Right ventricle myocardium inferior (tissue), 1 donor: ENCODE results near the gene SPATA9. TPM values are rescaled to one million over a fixed set of nuclear protein-coding genes. Genes with fewer than 3 reads are reported as not detected.
A peak's percentile ranks its signal among the peaks of the same experiment; 100 is the strongest.

Source experiments
- ATAC-seq: fragments of 200-7000 bp; cut with Tn5 transposase; one replicate; pipeline ENCODE4 v1.9.1; 2020; ENCODE audit warnings: mild to moderate bottlenecking, moderate library complexity
- DNase-seq: peaks from one replicate; pipeline ENCODE4 v3.0.0; 2021; ENCODE audit errors: missing footprints
- intact Hi-C: fragments of 100-400 bp; cut with DNase I; formaldehyde crosslinking; loops from one replicate; pipeline ENCODE4 v1.11.0; 2022
- total RNA-seq: library from RNA; stranded (reverse); fragmentation: NEBNext Ultra II Directional; extraction: Animal tissue kit (Norgen Biotek cat#: 25700); gene quantifications from one replicate; pipeline ENCODE4 v1.2.1, GENCODE V29; 2021
- donor health status: DM: no; HTN: yes; CAD: no; lungs with severe emphysema.

SPATA9 gene
- total RNA-seq, 1 donor from 2014 or later: not detected

DNA sequence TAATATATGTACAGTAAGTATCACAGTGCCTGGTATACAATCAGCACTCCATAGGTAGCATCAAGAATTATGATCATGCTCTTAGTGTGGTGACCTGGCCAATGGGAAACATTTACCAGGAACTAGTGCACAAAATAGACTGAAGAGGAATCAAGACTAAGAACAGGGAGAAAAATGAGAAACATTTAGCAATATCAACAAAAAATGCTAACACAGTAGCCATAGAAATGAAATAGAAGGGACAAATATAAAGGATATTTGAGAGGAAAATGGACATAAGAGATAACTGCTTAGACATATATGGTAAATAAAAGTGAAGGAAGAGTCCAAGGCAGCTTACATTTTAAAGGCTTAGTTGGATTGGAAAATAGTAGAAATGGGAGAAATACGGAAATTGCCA is 16.5 kb upstream of the SPATA9 start:
- no peak for ATAC-seq

GRCh38 chr5:95697781-95698681 is 15.2 kb upstream of the SPATA9 start:
- ATAC-seq (no peak), DNase-seq (no peak)
- intact Hi-C loops: no loop called here

More for the DNA sequence above, 16.5 kb upstream of the SPATA9 start:
- no peak for DNase-seq
- intact Hi-C loops: no loop called here

DNA sequence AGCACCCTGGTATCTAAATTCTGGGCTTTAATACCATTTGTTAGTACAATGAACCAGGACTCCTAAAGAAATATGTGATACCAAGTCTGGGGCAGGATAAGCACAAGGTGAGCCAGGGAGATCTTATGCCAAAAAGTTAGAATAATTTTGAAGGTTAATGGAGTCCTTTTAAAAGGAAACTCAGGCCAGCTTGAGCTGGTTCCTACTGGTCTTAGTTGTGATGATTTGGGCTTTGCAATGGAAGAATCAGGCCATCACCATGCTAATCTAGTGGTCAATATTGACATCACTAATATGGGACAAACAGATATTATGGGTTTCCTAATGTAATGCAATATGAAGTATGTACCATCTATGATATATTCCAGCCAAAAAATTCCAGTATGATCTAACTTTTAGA is 7.5 kb upstream of the SPATA9 start:
- ATAC-seq (no peak), DNase-seq (no peak)
- intact Hi-C loops: no loop called here

- ATAC-seq (no peak), DNase-seq (no peak)
- intact Hi-C loops: no loop called here
Measured at GRCh38 chr5:95689680-95690079, 6.9 kb upstream of the SPATA9 start.

GRCh38 chr5:95686651-95687050 is 3.9 kb upstream of the SPATA9 start:
- DNase-seq (no peak), ATAC-seq (no peak)
- intact Hi-C loops: no loop called here

DNA sequence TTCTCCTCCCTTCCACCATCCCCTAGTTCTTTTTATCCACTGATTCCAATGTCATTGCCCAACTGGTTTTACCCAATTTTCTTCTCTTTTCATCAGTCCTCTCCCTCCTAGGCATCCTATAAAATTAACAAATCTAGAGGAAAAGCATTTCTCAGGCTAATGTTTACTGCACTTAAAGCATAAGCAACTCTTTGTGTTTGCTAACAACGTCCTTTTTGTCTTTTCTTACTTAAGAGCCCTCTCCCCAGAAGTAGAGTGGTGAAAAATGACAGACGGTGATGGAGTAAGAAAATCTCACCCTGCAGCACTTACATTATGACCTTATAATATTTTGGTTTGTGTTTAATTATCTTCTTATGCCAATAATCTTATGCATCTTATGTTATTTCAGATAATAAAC is 1.6 kb upstream of the SPATA9 start:
- intact Hi-C loops: no loop called here
- ATAC-seq: no peak
- DNase-seq: no peak

DNA sequence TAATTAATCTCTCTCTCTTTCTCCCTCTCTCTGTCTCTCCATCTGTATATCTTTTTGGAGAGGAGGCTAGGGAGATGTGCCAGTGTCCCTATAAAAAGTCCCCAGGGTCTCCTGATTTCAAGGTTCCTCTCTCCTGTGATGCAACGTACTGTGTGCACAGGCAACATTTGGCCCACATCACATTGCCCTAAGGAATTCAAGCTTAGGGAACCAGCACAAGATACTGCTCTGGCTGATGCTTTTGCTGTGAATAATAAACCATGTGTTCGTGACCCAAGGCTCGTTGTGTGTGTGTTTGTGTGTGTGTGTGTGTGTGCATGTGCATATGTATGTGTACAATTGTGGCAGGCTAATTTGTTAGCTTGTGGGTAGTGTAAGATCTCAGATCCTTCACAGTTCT is 9.7 kb downstream of the SPATA9 start:
- DNase-seq: no peak

DNA sequence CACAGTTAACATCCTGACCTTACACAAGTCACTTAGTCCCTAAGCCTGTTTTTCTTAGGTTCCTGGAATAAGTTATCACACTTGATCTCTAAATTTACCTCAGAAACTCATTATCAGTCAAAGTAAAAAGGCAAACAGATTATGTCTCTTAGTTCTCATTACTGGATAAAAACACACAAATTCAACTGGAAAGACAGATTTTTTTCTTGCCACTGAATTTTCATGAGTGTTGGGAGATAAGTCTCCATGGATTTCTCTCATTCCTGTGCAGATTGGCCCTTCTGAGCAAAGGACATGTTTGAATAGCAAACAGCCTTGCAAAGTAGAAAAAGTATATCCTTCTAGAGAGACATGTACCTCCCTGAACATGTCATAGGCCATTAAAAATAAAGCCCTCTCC is 10.2 kb downstream of the SPATA9 start:
- peak; percentile 3 for ATAC-seq
- DNase-seq: no peak
- intact Hi-C loops: no loop called here

More for the DNA sequence above, 9.7 kb downstream of the SPATA9 start:
- peak; percentile 75 for ATAC-seq
- intact Hi-C loops: no loop called here

DNA sequence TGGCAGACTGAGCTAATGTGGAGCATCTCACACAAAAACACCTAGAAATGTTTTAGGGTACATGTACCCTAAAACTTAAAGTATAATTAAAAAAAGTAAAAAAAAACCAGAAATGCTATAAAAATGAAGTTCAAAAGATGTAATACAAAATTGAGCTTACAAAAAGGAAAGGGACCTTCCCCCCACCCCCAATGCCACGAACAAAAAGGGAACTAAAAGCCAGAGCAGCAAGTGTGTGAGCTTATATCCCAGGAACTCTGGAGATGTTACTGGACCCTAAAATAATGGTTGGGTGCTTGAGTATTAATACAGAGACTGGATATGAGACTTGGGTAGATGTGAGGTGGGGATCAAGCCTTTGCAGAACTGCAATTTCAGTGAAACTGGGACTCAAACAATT is 11.0 kb downstream of the SPATA9 start:
- intact Hi-C loops: no loop called here
- ATAC-seq (no peak), DNase-seq (no peak)

DNA sequence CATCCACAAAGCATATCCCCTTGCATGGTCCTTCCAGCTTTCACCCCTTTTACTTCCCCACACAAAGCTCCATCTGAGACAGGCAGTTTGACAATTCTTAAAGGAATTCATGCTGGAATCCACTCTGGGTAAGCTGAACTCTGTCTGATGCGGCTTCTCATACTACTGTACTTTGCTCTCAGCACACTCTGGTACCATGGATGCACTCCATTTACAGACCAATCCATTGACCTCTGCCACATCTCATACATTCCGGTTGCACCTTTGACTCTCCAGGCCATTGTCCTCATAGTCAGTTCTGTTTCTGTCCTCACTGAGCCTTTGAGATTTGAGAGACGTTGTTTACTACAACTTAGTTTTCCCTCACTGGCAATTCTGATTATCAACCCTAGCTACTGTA is 12.2 kb downstream of the SPATA9 start:
- intact Hi-C loops: no loop called here
- no peak for ATAC-seq
- DNase-seq: no peak

DNA sequence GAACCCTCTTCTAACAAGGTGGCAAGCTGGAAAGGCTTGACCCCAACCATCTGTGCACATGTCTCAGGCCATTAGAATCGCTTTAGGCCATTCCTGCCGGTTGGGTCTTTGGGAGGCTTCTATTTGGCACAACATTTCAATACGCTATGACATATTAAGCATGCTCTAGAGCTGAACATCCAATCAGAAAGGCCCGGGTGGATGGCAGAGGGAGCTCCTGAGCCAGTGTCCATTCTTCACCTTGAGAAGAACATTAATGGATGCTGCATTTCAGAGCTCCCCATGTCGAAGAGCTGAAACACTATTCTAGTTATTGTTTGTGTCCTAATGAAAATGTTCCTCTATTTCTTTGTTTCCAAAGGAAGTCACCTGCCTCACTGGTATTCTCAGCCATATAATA is 12.8 kb downstream of the SPATA9 start:
- ATAC-seq (no peak), DNase-seq (no peak)
- intact Hi-C loops: loop anchor here (2.0 to 5.0 kb wide), 2 partner anchors 61 to 102 kb away; partner anchors contain the start of gene RHOBTB3

GRCh38 chr5:95669540-95669939 is 13.3 kb downstream of the SPATA9 start:
- intact Hi-C loops: loop anchor here (2.0 to 5.0 kb wide), 2 partner anchors 61 to 103 kb away; partner anchors contain the start of gene RHOBTB3
- DNase-seq: peak; percentile 66
- peak; percentile 95 for ATAC-seq

- ATAC-seq (no peak), DNase-seq (no peak)
- intact Hi-C loops: loop anchor here (2.0 to 5.0 kb wide), 2 partner anchors 62 to 104 kb away; partner anchors contain the start of gene RHOBTB3
Measured at GRCh38 chr5:95668728-95669127, 14.1 kb downstream of the SPATA9 start.

- intact Hi-C loops: loop anchor here (2.0 to 5.0 kb wide), 2 partner anchors 63 to 104 kb away; partner anchors contain the start of gene RHOBTB3
- DNase-seq (no peak), ATAC-seq (no peak)
Measured at GRCh38 chr5:95668216-95668615, 14.6 kb downstream of the SPATA9 start.

DNA sequence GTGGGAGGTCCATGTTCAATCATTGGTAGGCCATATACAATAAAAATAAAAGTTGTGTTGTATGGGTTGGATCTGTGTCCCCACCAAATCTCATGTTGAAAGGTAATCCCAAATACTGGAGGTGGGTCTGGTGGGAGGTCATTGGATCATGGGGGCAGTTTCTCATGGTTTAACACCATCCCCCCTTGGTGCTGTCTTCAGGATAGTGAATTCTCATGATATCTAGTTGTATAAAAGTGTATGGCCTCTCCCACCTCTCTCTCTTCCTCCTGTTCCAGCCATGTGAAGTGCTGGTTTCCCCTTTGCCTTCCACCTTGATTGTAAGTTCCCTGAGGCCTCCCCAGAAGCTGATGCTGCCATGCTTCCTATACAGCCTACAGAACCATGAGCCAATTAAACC is 15.1 kb downstream of the SPATA9 start:
- ATAC-seq: no peak
- DNase-seq: peak; percentile 23
- intact Hi-C loops: loop anchor here (2.0 to 5.0 kb wide), 2 partner anchors 63 to 105 kb away; partner anchors contain the start of gene RHOBTB3

DNA sequence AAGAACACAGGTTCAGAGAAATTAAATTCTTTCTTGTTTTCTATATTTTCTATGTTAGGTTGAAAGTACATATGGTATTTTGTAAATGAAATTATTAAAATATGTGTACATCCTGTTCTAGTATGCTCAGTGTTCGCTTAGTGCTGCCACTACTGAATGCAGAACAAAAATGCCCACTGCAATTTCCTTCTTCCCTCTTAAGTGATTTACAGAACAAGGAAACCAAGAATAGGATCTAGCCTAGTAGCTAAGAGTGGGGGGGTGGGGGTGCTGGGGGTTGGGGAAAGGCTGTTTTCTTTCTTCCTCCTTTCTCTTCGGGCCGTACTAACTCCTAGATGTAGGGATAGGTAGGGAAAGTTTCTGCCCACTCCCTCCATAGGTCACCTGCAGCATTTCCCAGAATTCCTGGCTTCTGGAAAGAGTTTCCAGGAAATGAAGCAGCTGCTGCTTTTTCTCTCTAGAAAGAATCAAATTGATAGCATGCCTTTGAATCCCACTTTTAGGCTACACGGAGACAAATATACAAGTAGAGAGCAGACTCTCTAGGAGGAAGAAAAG is 15.7 kb downstream of the SPATA9 start:
- ATAC-seq (no peak), DNase-seq (no peak)
- intact Hi-C loops: loop anchor here (5.0 kb wide), 1 partner anchor 105 kb away; no protein-coding TSS in a partner anchor

DNA sequence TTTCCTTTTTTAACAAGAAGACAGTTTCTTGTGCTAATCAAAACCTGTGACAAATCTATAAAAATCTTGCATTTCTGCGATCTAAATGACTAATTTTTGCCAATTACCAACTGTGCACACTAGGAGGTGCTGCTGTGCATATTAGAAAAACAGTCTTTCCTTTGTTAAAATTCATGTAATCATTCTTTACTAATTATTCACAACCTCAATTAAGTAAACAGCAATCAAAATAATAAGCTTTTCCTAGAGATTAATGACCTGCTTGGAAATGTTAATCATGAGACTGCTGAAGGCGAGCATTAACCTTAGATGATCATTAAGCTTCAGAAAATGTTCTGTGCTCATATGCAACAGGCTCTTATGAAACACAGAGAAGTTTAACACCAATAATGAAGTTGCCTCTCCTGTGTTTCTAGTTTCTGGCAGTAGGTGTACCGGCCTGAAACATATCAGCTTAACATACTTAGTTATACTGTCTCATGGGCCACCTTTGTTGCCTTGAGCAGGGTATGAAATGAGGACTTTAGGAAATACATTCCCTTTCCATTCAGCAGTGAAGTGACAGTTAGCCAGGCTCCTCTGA is 18.5 kb downstream of the SPATA9 start:
- ATAC-seq: no peak
- intact Hi-C loops: no loop called here

GRCh38 chr5:95662946-95663345 is 19.8 kb downstream of the SPATA9 start:
- intact Hi-C loops: no loop called here
- no peak for ATAC-seq
- DNase-seq: no peak

More for the DNA sequence above, 18.5 kb downstream of the SPATA9 start:
- no peak for DNase-seq

- no peak for ATAC-seq
- DNase-seq: no peak
- intact Hi-C loops: no loop called here
Measured at GRCh38 chr5:95660060-95660459, 22.7 kb downstream of the SPATA9 start.

- ATAC-seq (no peak), DNase-seq (no peak)
- intact Hi-C loops: no loop called here
Measured at GRCh38 chr5:95655575-95655974, 27.2 kb downstream of the SPATA9 start.
